ENCODE results near the gene TMEM247. TPM values are rescaled to one million over a fixed set of nuclear protein-coding genes. Genes with fewer than 3 reads are reported as not detected.

The TMEM247 gene
- total and polyA plus RNA-seq, 2 donors (not counting 3 experiments of a cell fraction or from before 2014, with no cell fraction given) = not detected

DNA sequence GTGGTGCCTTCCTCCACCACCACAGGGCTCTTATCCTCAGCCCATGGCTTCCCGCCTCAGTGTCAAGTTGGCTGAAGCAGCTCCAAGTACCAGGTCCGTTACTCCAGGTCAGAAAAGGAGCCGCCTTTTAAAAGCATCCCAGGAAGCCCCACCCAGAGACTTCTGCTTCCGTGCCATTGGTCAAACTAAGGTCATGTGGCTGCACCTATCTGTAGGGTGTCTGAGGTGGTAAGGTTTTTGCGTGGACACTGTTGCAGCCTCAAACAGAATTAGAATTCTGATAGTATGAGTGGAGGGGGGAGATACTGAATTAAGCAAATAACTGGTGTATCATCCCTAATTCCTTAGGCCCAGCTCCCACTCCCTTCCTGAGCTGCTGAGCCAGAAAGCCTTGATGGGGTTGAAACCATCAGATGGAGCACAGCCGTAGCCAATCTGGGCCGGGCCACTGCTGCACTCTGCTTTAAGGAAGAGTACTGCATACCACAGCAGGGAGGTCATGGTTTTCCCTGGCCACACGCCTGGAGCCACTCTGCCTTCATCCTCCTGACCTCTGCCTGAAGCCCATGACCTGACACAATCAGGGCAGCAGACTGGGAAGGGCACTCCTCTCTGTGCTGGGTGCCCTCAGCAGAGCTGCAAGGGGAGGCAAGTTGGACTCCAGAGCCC is 8.4 kb downstream of the TMEM247 start:
- Histone ChIP-seq H3K27ac (ENCODE audit: insufficient read depth, low read depth, low read length) (no peak overlapping the region), H3K27me3 (ENCODE audit: control insufficient read depth in 2 of 2, insufficient read depth in 2 of 2, low read length in 2 of 2) (no peaks in the 10 kb centered on the region), H3K4me3 (replicated peaks in 1 of 3; ENCODE audit: insufficient read depth in 1 of 3, low read depth in 1 of 3, low read length in 3 of 3) (no peak overlapping the region), H4K20me1 (replicated peaks; ENCODE audit: control insufficient read depth, extremely low read depth, insufficient read depth, low read length) (no peaks in the 10 kb centered on the region), H2AFZ (ENCODE audit: low read depth, low read length) (no peak overlapping the region), H3K36me3 (ENCODE audit: control insufficient read depth in 2 of 2, extremely low read depth in 1 of 2, insufficient read depth in 2 of 2, low read length in 2 of 2) (no peaks in the 10 kb centered on the region), H3K9me3 (replicated peaks; ENCODE audit: control insufficient read depth, insufficient read depth, low read length) (no peaks in the 10 kb centered on the region), H3K4me1 (ENCODE audit: control insufficient read depth, extremely low read depth, insufficient read depth, low read length) (peaks cover 4% of the 10 kb centered on the region), H3K9ac (replicated peaks; ENCODE audit: extremely low read depth, insufficient read depth, low read length) (no peak overlapping the region), H3K9me1 (replicated peaks; ENCODE audit: control insufficient read depth, extremely low read depth, insufficient read depth, low read length) (no peaks in the 10 kb centered on the region), H3K4me2 (ENCODE audit: insufficient read depth, low read length) (no peak overlapping the region), H3K79me2 (ENCODE audit: control insufficient read depth, insufficient read depth, low read length) (no peaks in the 10 kb centered on the region)
- peak; percentile 32 for DNase-seq (ENCODE audit: low read depth, low spot score)
- ChIA-PET POLR2A (no interaction called here), CTCF (interaction anchor here (1.1 kb wide), 1 partner anchor 17 kb away, joined by 3 read pairs; no protein-coding TSS in a partner anchor)
- TF ChIP-seq EZH2 (IDR thresholded peaks at IDR 0.05; ENCODE audit: borderline replicate concordance, low read depth, low read length, severe bottlenecking) (no peak), CTCF (IDR thresholded peaks at IDR 0.05; ENCODE audit: extremely low read depth in 1 of 2, insufficient read depth in 1 of 2, low read depth in 1 of 2, low read length in 2 of 2) (no peak), POLR2AphosphoS5 (IDR thresholded peaks at IDR 0.05; ENCODE audit: insufficient read depth, low read depth, low read length) (no peak), JUN (IDR thresholded peaks at IDR 0.05; ENCODE audit: borderline replicate concordance, insufficient read depth, insufficient read length, low read depth) (no peak), POLR2A (IDR thresholded peaks at IDR 0.05; ENCODE audit: low read depth, low read length) (no peak)
- TF ChIP-seq, protein P1, sequence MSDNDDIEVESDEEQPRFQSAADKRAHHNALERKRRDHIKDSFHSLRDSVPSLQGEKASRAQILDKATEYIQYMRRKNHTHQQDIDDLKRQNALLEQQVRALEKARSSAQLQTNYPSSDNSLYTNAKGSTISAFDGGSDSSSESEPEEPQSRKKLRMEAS (IDR thresholded peaks at IDR 0.05; ENCODE audit: insufficient read depth, insufficient read length) = no peak
- BruUV-seq (replicated peaks) = no TSS peak
- intact Hi-C loops (cut with micrococcal nuclease) (no loop called here), dilution Hi-C loops (cut with MboI; ENCODE audit: extremely low pct_ligation_motif_present, low sequenced_read_pairs) (no loop called here)
- peak; percentile 83 for FAIRE-seq
